Brain pericyte (primary cell): Measurements from ENCODE around the gene APCDD1.
"Not testable (repeated sequence)": the region's sequence is repeated elsewhere in the genome, so short reads cannot be mapped to it uniquely, and the experiment has no call there.

Experiments
- DNase-seq: peaks from one replicate; pipeline ENCODE4 v3.0.0-alpha.2; 2012; ENCODE audit warnings: low read depth, low spot score

The APCDD1 gene

DNA sequence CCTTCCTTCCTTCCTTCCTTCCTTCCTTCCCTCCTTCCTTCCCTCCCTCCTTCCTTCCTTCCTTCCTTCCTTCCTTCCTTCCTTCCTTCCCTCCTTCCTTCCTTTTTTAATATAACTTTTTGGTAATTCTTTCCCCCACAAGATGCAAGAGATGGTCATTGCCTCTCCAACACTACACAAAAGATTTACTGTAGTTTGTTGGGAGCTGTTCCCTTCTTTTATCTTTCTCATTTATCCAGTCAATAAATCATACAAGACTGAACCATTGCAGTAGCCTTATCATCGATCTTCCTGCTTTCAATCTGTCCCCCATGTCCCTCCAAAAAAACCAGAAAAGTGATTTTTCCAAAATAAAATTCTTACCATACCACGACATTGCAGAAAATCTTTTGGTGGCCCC, 8.2 kb downstream of the APCDD1 start:
- no peak for DNase-seq

DNA sequence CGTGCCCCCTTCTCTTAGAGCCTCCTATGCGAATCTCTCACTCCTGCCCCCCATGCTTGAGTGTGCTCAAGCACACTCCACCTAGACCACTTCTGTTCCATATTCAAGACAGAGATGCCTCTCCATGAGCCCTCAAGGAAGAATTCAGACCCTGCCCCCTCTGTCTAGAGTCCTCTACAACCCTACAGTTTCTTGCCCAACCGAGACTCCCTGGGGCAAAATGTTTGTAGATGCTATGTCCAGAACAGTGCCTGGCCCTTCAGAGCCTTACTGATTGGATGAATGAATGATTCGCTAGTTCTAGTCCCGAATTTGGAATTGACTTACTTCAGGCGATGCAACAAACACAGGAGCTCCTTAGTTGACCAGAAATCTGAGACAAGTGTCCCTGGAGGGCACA, 8.7 kb downstream of the APCDD1 start:
- DNase-seq = no peak

DNA sequence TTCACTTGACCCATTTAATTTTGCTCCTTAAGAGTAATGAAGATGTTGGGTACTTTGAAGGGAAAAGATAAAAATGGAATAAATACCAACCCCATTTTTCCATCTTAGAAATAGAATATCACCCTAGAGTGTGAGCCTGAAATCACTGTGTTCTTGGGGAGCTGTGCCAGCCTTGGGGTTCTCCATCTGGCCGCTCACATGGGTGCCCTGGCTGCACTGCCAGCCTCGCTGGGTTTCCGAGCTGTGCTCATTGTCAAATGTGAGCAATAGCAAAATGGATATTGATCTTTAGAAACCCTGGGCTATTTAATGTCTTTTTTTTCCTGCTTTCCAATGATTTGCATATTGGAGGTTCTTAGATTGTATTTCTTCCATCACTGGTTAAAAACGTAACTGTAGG, 9.3 kb downstream of the APCDD1 start:
- no peak for DNase-seq

DNA sequence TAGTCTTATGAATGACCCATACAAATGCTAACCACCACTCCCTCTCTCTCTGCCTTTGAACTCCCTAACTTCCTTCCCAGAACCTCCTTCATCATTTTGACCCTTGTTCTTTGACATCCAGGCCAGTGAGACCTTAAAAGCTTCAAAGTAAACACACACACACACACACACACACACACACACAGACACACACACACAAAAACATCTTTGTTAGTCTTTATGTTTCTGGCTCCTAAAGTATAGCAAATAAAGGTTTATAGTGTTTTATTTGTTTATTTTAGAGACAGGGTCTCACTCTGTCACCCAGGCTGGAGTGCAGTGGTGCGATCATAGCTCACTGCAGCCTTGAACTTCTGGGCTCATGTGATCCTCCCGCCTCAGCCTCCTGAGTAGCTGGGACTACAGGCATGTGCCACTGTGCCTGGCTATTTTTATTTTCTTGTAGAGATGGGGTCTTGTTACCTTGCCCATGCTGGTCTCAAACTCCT, 9.8 kb downstream of the APCDD1 start:
- not testable (repeated sequence) for DNase-seq

GRCh38 chr18:10465174-10465939, 10.9 kb downstream of the APCDD1 start:
- no peak for DNase-seq

DNA sequence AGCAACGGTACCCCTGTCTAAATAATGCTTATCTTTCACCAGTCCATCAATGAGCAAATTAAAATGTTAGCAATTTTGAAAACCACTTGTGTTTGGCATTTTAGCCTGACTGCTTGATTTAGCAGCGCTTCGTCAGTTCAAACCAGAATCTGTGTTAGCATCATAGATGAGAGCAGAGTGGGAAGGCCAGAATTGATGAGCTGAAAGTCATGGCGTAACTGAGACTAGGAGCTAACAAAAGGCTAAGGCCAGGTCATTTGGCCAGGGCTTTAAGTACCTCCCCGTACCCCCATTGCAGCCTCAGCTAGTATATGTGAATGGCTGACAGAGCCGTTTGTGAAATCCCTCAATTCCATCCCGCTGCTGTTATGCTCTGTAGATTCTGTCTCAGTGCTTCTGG, 16.0 kb downstream of the APCDD1 start:
- DNase-seq = no peak

DNA sequence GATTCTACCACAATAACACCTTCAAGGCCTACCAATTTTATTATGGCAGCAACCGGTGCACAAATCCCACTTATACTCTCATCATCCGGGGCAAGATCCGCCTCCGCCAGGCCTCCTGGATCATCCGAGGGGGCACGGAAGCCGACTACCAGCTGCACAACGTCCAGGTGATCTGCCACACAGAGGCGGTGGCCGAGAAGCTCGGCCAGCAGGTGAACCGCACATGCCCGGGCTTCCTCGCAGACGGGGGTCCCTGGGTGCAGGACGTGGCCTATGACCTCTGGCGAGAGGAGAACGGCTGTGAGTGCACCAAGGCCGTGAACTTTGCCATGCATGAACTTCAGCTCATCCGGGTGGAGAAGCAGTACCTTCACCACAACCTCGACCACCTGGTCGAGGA, 17.1 kb downstream of the APCDD1 start:
- DNase-seq = no peak

DNA sequence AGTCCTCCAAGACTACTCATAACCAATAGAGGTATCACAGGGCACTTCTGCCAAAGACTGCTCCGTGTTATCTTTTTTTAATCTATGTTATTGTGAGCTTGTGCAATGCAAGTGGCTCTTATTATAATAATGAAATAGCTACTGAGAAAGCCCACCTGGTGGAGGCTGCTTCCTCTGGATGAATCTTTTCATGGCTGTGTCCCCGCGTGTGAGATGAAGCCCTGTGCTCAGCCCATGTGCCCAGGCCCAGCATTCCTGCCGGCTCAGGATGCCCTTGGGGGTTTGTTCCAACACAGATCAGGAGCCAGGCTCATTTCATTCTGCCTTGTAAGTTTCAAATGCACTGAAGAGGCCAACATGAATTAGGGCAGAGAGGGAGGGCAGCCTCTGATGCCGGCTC, 18.7 kb downstream of the APCDD1 start:
- no peak for DNase-seq

GRCh38 chr18:10474309-10474708, 19.9 kb downstream of the APCDD1 start:
- DNase-seq = no peak

DNA sequence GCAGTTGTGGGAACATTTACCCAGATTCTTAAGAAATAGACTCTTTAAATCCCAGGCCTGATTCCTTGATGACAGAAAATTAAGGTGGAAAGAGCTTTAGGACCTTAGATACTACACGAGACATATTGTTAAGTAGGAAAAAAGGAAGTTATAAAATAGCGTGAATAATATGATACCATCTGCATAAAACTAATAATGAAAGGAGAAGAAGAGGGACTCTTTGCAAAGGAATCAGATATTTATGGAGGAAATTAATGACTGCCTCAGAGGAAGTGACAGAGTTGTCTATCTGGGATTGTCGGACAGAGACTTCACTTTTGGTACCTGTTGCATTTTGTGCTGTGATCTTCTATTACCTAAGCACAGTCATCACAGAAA, 20.8 kb downstream of the APCDD1 start:
- DNase-seq = no peak

DNA sequence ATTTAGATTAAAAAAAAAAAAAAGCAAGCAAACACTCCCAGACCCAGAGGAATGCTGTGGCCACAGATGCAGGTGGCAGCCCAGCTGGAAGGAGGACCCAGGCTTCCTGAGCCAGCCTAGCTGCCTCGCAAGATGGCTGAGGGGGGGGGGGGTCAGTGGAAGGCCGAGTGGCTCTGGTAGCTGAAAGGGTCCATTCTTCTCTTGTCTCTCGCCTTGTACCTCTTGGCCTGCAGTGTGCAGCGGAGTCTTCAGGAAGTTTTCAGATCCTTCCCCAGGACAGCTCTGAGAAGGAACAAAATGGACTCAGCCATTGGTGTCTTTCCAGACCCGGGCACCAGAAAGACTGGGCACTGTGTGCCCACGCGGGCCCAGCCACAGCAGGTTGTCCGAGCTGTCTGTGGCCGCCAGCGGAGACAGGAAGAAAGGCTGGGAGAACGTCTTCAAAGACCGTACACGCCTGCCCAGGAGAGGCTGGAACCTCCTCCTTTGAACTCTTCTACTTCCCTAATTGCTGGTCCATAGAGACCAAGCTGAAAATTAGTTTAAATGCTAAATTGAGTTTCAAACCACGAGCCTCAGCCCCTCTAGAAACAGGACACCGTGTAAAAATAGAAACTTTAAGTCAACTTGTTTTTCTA, 21.3 kb downstream of the APCDD1 start:
- DNase-seq = no peak

- DNase-seq = no peak
Measured at GRCh38 chr18:10476338-10476791, 21.9 kb downstream of the APCDD1 start.

- no peak for DNase-seq
Measured at GRCh38 chr18:10477121-10477862, 22.9 kb downstream of the APCDD1 start.

GRCh38 chr18:10477863-10478260, 23.4 kb downstream of the APCDD1 start:
- no peak for DNase-seq

DNA sequence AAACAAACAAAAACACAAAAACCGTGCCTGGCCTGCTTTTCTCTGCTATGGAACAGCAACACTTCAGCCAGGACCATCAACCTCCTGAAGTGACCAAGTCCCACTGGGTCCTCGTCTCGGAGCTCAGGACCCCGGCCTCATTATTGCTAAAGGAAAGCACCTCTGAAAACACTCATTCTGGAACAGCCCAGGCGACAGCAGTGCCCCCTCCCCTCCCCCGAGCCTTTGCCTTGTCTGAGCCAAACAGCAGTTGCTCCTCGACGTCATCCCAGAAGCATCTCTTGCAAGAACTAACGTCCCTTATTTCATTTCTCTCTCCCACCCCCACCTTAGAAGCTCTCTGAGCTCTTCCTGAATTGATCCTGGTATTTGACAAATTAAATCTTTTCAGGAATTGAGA, 27.4 kb downstream of the APCDD1 start:
- DNase-seq = no peak

DNA sequence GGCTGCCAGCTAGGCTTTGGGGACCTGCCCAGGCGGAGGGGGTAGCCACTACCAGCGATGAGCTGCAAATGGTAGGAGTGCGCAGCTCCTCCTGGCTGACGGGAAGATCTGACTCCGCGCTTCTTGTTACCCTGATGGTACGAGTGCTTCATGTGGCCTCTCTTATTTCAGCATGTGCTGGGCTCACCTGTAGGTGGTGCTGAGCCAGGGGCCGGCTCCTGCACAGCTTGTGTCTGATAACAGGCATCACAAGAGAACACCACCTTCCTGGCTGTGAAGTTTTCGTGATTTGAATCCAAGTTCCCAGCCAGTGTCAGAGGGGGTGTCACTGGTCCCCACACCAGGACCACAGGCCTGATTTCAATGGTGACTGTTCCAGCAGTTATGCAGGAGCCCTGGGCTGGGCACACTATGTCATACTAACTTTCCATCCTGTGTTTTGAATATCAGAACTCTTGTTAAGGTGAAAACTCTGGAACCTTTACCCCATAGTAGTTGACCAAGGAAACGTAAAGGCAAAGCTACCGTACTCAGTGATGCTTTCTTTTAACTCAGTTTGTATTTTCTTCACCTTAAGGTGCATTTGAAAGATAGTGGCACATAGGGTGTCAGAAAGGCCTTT, 28.0 kb downstream of the APCDD1 start:
- DNase-seq = no peak

- DNase-seq = no peak
Measured at GRCh38 chr18:10482985-10483949, 28.8 kb downstream of the APCDD1 start.

DNA sequence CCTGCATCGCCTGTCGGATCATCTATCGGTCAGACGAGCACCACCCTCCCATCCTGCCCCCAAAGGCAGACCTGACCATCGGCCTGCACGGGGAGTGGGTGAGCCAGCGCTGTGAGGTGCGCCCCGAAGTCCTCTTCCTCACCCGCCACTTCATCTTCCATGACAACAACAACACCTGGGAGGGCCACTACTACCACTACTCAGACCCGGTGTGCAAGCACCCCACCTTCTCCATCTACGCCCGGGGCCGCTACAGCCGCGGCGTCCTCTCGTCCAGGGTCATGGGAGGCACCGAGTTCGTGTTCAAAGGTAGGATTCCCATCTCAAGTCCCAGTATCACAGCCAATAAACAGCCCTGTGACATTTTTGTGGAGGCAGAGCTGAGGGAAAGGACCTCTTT, 31.0 kb downstream of the APCDD1 start:
- no peak for DNase-seq

DNA sequence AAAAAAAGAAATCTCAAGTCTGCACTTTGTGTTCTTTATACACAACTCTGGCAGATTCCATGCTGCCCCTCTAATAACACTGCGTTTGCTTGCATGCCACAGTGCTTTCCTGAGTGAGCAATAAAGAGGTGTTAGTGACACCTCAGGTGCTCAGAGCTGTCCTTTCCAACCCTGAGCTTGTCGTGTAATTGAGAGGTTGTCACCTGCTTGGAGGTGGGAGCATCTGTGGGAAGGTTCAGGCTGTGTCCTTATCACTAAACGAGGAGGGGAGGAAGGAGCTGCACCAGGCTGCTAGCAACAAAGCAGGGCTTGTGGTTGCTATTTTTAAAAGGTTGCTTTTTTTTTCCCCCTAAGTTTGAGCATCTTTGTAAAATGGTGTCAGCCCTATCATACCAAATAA, 31.9 kb downstream of the APCDD1 start:
- DNase-seq = no peak

DNA sequence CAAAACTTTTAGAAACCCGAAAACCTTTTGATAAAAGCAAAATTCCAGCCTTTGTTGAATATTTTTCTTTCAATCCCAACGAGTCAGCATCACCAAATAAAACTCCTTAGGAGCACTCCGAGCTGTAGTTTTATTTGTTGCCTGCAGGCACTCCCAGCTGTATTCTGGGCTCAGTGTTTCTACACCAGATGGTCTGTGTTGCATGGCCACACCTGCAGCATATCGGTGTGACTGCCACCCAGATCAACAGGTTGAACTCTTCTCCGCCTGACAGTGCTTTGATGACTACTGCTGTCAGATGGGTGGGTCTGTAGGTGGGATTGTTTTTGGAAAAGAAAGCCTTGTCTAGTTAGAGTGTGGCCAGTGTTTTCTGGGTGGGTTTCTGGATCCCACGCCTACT, 32.7 kb downstream of the APCDD1 start:
- DNase-seq = no peak

DNA sequence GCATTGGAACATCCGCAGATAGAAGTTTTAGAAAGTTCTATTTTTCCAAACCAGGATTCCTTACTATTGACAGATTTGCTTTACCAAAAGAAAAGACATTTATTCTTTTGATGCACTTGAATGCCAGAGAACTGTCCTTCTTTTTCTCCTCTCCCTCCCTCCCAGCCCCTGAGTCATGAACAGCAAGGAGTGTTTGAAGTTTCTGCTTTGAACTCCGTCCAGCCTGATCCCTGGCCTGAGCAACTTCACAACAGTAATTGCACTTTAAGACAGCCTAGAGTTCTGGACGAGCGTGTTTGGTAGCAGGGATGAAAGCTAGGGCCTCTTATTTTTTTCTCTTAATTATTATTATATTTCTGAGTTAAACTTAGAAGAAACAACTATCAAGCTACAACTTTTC, 33.6 kb downstream of the APCDD1 start:
- DNase-seq = no peak
